Kidney (tissue), 14 donors: ENCODE measurements around the gene EPSTI1. TPM values are rescaled to one million over a fixed set of nuclear protein-coding genes. Genes with fewer than 3 reads are reported as not detected.

Source experiments
- DNase-seq, 5 donors: peaks; one replicate each; pipeline ENCODE4 v3.0.0-alpha.2; 2013 to 2020
- FAIRE-seq: peaks from 2 replicates; lab custom pipeline; 2012; peaks lifted over from hg19 to GRCh38; lab: Jason Lieb, UNC
- H3K27ac ChIP-seq, 2 donors: one replicate each; pipeline ENCODE4 v1.7.0; 2013; ENCODE audit warnings: low read depth in 2 of 2, low read length in 2 of 2, inconsistent platforms in 1 of 2
- H3K27me3 ChIP-seq: one replicate; pipeline ENCODE4 v1.7.1; 2013; ENCODE audit warnings: low read length, inconsistent platforms; ENCODE audit not compliant: control insufficient read depth, insufficient read depth
- H3K36me3 ChIP-seq, 3 donors: one replicate each; pipeline versions ENCODE4 v1.7.0 to v1.7.1; 2013; ENCODE audit warnings: low read length in 3 of 3, control low read depth in 1 of 3, inconsistent platforms in 1 of 3; ENCODE audit not compliant: insufficient read depth in 3 of 3, control insufficient read depth in 2 of 3
- H3K4me1 ChIP-seq, 3 donors: one replicate each; pipeline versions ENCODE4 v1.7.0 to v1.7.1; 2013; ENCODE audit warnings: low read length in 3 of 3, inconsistent platforms in 1 of 3, low read depth in 1 of 3; ENCODE audit not compliant: control insufficient read depth in 2 of 3, insufficient read depth in 2 of 3
- H3K4me3 ChIP-seq, 3 donors: one replicate each; pipeline versions ENCODE4 v1.7.0 to v1.8.1; 2013; ENCODE audit warnings: low read length in 3 of 3, control low read depth in 1 of 3, inconsistent platforms in 1 of 3
- H3K9ac ChIP-seq, 3 donors: one replicate each; pipeline versions ENCODE4 v1.7.0 to v1.7.1; 2013; ENCODE audit warnings: low read length in 3 of 3, control low read depth in 1 of 3, inconsistent platforms in 1 of 3
- H3K9me3 ChIP-seq, 3 donors: one replicate each; pipeline versions ENCODE4 v1.7.0 to v1.7.1; 2013; ENCODE audit warnings: low read length in 3 of 3, control low read depth in 1 of 3, inconsistent platforms in 1 of 3; ENCODE audit not compliant: control insufficient read depth in 2 of 3, insufficient read depth in 1 of 3
- CTCF ChIP-seq: IDR thresholded peaks from 3 replicates; pipeline ENCODE4 v1.5.1; 2012; ENCODE audit warnings: mild to moderate bottlenecking, moderate library complexity, borderline replicate concordance; ENCODE audit not compliant: insufficient read depth; ENCODE audit errors: extremely low read depth
- intact Hi-C: fragments of 100-400 bp; cut with DNase I; formaldehyde crosslinking; loops from one replicate; pipeline ENCODE4 v1.11.1; 2022
- polyA plus RNA-seq: library from polyadenylated mRNA; stranded (reverse); fragments of 350-450 nt; fragmentation: Illumina TruSeq; extraction: RNeasy Lipid Tissue Mini Kit (QIAGEN cat#74804); gene quantifications from one replicate; pipeline ENCODE4 v1.2.3, GENCODE V29; 2014; ENCODE audit warnings: low read depth, low replicate concordance; ENCODE audit not compliant: insufficient read depth
- total RNA-seq: library from RNA; stranded (reverse); fragmentation: NEBNext Ultra II Directional; extraction: Animal tissue kit (Norgen Biotek cat#: 25700); gene quantifications from one replicate; pipeline ENCODE4 v1.2.1, GENCODE V29; 2021
- donor health status: control.
- donor health status: control.
- donor health status: control.
- donor health status: control.
- donor health status: control.
- donor health status: DM: yes; HTN: yes; CAD: no.
- donor health status: Normal renal cell carcinoma (clear cell type).

The EPSTI1 gene
- total and polyA plus RNA-seq, 2 donors from 2014 or later = 11.2 to 12.2 TPM

- no peaks in the 10 kb centered on the region for H3K27me3 ChIP-seq
- no peak overlapping the region for H3K4me3 ChIP-seq
- H3K4me1 ChIP-seq = peaks cover 0 to 7% (median 0%) of the 10 kb centered on the region in 3 donors
- intact Hi-C loops = no loop called here
- no peaks in the 10 kb centered on the region for H3K36me3 ChIP-seq
- H3K9ac ChIP-seq = no peak overlapping the region
- H3K27ac ChIP-seq = no peak overlapping the region
- DNase-seq = no peak
- no peak for TF ChIP-seq CTCF
- H3K9me3 ChIP-seq = no peaks in the 10 kb centered on the region
- no peak for FAIRE-seq
Measured at GRCh38 chr13:43009506-43009905, 17.5 kb upstream of the EPSTI1 start.

- no peak for TF ChIP-seq CTCF
Measured at GRCh38 chr13:43008596-43008995, 16.6 kb upstream of the EPSTI1 start.

GRCh38 chr13:43006893-43007631, 15.0 kb upstream of the EPSTI1 start:
- H3K4me1 ChIP-seq = peaks cover 0 to 7% (median 0%) of the 10 kb centered on the region in 3 donors
- intact Hi-C loops = no loop called here
- H3K9me3 ChIP-seq = no peaks in the 10 kb centered on the region
- FAIRE-seq (no peak), DNase-seq (no peak)
- no peak for TF ChIP-seq CTCF
- H3K27ac ChIP-seq = no peak overlapping the region
- H3K4me3 ChIP-seq = no peak overlapping the region
- H3K9ac ChIP-seq = no peak overlapping the region
- H3K27me3 ChIP-seq = no peaks in the 10 kb centered on the region
- H3K36me3 ChIP-seq = no peaks in the 10 kb centered on the region

More at GRCh38 chr13:43008596-43008995, 16.6 kb upstream of the EPSTI1 start:
- H3K27ac ChIP-seq = no peak overlapping the region
- intact Hi-C loops = no loop called here
- no peak overlapping the region for H3K4me3 ChIP-seq
- DNase-seq = no peak
- no peak for FAIRE-seq
- H3K9me3 ChIP-seq = no peaks in the 10 kb centered on the region
- H3K36me3 ChIP-seq = no peaks in the 10 kb centered on the region
- peaks cover 0 to 7% (median 0%) of the 10 kb centered on the region in 3 donors for H3K4me1 ChIP-seq
- H3K9ac ChIP-seq = no peak overlapping the region
- no peaks in the 10 kb centered on the region for H3K27me3 ChIP-seq
